Subcutaneous abdominal adipose tissue (tissue), 5 donors: Measurements from ENCODE around the gene RAPSN.

Source experiments
- H3K27ac ChIP-seq: one replicate; pipeline ENCODE4 v1.7.0; 2013; ENCODE audit warnings: low read depth, mild to moderate bottlenecking, inconsistent platforms, low read length, moderate library complexity
- H3K27me3 ChIP-seq, 5 donors: one replicate each; pipeline ENCODE4 v1.7.0; 2013; ENCODE audit warnings: low read length in 5 of 5, inconsistent platforms in 1 of 5; ENCODE audit not compliant: control insufficient read depth in 5 of 5, insufficient read depth in 4 of 5
- H3K36me3 ChIP-seq, 5 donors: one replicate each; pipeline ENCODE4 v1.7.0; 2013; ENCODE audit warnings: low read length in 5 of 5; ENCODE audit not compliant: control insufficient read depth in 5 of 5, insufficient read depth in 5 of 5
- H3K4me1 ChIP-seq, 5 donors: one replicate each; pipeline ENCODE4 v1.7.0; 2013; ENCODE audit warnings: low read length in 5 of 5, mild to moderate bottlenecking in 3 of 5, moderate library complexity in 1 of 5; ENCODE audit not compliant: control insufficient read depth in 5 of 5, insufficient read depth in 5 of 5
- H3K4me3 ChIP-seq, 5 donors: one replicate each; pipeline ENCODE4 v1.7.0; 2013; ENCODE audit warnings: low read length in 5 of 5, low read depth in 1 of 5
- H3K9ac ChIP-seq, 5 donors: one replicate each; pipeline ENCODE4 v1.7.0; 2013; ENCODE audit warnings: low read length in 5 of 5, mild to moderate bottlenecking in 4 of 5, moderate library complexity in 3 of 5
- H3K9me3 ChIP-seq, 5 donors: one replicate each; pipeline ENCODE4 v1.7.0; 2013; ENCODE audit warnings: low read length in 5 of 5; ENCODE audit not compliant: control insufficient read depth in 5 of 5
- donor health status: healthy.
- donor health status: healthy.
- donor health status: healthy.
- donor health status: healthy.
- donor health status: healthy.

The RAPSN gene

DNA sequence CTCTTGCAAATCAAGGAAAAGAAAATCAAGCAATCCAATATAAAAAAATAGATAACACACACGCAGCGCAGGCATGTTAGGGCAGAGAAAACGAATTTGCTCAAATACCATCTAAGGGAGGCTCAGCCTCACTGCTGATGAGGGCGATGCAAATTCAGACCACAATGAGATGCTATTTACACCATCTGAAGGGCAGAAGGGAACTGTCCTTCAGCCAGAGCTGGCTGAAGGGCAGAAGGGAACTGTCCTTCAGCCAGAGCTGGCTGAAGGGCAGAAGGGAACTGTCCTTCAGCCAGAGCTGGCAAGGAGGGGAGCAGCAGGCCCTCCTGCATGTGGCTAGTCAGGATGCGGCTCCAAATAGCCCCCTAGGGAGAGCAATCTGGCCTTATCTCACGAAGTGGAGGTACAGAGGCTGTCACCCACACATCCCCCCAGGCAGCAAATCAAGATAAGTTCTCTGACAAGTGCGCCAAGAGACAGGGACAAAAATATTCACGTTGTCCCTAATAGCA is 48.1 kb downstream of the RAPSN start:
- Histone ChIP-seq H3K27ac (peak overlapping the region; percentile 35), H3K9me3 (no peaks in the 10 kb centered on the region), H3K4me1 (peaks cover 0 to 23% (median 15%) of the 10 kb centered on the region in 5 donors), H3K9ac (peak overlapping the region in 2 of 5 donors; percentile 20 to 25), H3K27me3 (peaks cover 0 to 3% (median 0%) of the 10 kb centered on the region in 5 donors), H3K36me3 (no peaks in the 10 kb centered on the region), H3K4me3 (peak overlapping the region in 2 of 5 donors; percentile 55 to 60)

DNA sequence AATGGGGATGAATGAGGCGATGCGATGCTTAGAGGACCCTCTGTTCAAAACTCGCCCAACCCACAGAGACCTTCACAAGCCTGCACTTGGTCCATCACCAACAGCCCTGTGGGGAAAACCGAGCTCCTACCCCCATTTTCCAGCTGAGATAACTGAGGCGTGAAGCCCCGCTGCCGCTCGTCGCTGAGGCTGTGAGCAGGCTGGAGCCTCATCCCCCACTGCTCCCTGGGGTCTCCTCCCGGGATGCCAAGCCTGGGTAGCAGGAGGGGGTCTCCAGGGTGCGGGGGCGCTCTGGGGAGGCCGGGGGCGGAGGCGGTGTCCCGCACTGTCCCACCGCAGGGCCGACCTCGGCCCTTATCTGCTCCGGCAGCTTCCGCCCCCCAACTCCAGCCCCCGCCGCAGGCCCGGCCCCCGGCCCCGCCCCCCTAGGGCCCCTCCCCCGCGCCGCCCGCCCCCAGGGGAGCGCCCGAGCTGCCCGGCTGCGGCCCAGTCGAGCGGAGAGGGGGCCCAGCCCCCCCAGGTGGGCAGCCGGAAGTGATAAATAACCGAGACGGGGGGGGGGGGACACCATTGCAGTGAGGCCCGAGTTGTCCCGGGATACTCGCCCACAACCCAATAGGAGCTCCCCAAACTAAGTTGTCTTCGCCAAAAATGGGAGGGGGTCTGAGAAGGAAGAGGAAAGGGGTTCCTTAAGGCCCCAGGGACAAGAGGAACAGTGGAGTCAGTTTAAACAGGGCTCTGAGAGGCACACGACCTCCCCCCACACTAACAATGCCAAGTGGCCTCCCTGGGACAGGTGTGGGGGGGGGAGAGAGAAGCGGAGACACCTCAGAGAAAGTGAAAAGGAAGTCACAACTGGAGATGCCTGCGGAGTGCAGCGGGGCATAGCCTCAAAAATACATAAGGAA is 48.8 kb downstream of the RAPSN start:
- Histone ChIP-seq H3K9me3 (no peaks in the 10 kb centered on the region), H3K4me1 (peaks cover 0 to 30% (median 21%) of the 10 kb centered on the region in 5 donors)

DNA sequence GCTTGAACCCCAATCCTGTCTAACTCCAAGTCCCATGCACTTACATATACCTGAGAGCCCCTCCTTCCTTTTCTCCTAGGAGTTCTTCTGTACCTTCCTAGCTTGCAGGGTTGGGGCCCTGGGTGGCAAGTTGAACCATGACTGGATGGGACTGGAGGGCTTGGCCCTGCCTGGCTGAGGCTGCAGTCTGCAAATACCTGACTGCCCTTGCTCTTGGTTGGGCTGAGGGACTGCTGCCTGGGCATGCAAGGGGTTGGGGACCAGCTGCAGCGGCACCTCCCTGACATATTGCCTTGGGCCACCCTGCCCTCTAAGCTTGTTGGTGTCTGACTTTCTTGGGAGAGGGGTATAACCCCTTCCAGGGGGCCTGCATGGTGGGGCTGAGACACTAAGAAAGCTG is 50.4 kb downstream of the RAPSN start:
- no peaks in the 10 kb centered on the region for H3K36me3 ChIP-seq
- no peak overlapping the region for H3K9ac ChIP-seq
- H3K27me3 ChIP-seq = peaks cover 0 to 3% (median 0%) of the 10 kb centered on the region in 5 donors
- no peak overlapping the region for H3K4me3 ChIP-seq
- H3K9me3 ChIP-seq = no peaks in the 10 kb centered on the region
- H3K27ac ChIP-seq = no peak overlapping the region
- H3K4me1 ChIP-seq = peaks cover 0 to 44% (median 28%) of the 10 kb centered on the region in 5 donors

More for the DNA sequence above, 48.8 kb downstream of the RAPSN start:
- Histone ChIP-seq H3K27me3 (peaks cover 0 to 3% (median 0%) of the 10 kb centered on the region in 5 donors), H3K36me3 (no peaks in the 10 kb centered on the region), H3K27ac (peak overlapping the region; percentile 35), H3K4me3 (peak overlapping the region; percentile 50 to 64 (median 60)), H3K9ac (peak overlapping the region in 3 of 5 donors; percentile 53 to 77 (median 64))

DNA sequence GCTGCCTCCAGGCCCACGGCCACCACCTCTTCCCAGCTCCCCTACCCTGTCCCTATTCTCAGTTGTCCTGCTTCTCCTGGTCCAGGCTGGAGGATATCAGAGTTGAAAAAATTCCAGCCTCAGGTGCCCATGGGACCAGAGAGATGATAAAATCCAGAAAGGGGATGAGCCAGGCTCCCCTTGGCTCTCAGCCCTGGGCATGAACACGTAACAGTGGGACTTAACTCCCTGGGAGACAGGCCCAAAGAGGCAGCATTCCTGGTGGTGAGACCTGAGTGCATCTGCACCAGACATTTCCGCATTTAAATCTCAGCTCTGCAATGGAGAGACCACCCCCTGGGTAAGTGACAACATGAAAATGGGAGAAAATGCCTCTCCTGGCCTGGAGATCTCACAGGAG is 50.9 kb downstream of the RAPSN start:
- peaks cover 0 to 48% (median 31%) of the 10 kb centered on the region in 5 donors for H3K4me1 ChIP-seq
- H3K27ac ChIP-seq = no peak overlapping the region
- no peak overlapping the region for H3K4me3 ChIP-seq
- H3K9me3 ChIP-seq = no peaks in the 10 kb centered on the region
- H3K36me3 ChIP-seq = no peaks in the 10 kb centered on the region
- no peak overlapping the region for H3K9ac ChIP-seq
- peaks cover 0 to 3% (median 0%) of the 10 kb centered on the region in 5 donors for H3K27me3 ChIP-seq

DNA sequence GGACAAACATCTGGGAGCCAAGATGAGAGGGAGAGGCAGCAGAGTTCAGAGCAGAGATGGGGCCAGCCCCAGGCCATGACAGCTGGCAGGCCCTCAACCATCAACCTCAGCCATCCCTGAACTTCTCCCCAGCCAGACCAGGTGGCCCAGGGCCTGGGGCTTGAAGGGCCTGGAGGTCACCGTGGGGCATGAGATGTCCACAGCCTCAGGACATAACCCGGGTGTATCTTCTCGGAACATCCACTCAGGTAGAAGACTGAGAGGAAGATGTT is 53.0 kb downstream of the RAPSN start:
- H3K4me1 ChIP-seq = peaks cover 0 to 62% (median 37%) of the 10 kb centered on the region in 5 donors
- H3K27ac ChIP-seq = peak overlapping the region; percentile 88
- no peaks in the 10 kb centered on the region for H3K9me3 ChIP-seq
- H3K4me3 ChIP-seq = no peak overlapping the region
- H3K9ac ChIP-seq = peak overlapping the region in 3 of 5 donors; percentile 65 to 83 (median 81)
- no peaks in the 10 kb centered on the region for H3K36me3 ChIP-seq
- H3K27me3 ChIP-seq = peaks cover 0 to 3% (median 0%) of the 10 kb centered on the region in 5 donors

DNA sequence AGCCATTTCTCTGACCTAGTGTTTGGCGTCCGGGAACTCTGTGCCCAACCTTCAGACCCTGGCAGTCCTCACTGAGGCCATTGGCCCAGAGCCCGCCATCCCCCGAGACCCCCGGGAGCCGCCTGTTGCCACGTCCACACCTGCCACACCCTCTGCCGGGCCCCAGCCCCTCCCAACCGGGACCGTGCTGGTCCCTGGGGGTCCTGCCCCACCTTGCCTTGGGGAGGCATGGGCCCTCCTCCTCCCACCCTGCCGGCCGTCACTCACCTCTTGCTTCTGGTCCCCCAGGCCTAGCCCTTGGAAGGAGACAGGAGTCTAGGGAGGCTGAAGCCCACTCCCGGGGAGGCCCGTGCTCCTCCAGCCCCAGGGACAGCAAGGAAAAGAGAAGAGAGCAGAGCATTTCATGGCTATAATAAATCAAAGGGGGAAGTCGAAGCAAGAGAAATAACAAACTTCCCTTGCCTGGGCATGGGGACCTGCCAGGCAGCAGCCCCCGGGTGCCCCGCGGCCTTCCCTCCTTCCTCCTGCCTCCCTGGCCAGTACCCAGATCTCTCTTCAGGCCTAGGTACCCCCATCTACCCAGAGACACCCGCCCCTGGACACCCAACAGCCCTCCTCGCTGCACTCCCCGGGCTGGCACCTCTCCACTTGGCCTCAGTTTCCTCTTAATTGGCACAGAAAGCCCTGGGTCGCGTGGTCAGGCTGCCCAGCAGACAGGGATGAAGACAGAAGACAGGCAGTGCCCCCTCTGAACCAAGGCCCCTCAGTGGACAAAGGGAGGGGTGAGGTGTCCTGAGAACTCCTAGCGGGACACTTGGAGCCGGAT is 53.5 kb downstream of the RAPSN start:
- Histone ChIP-seq H3K4me1 (peaks cover 0 to 61% (median 37%) of the 10 kb centered on the region in 5 donors), H3K27ac (peak overlapping the region; percentile 88), H3K36me3 (no peaks in the 10 kb centered on the region), H3K27me3 (peaks cover 0 to 3% (median 0%) of the 10 kb centered on the region in 5 donors), H3K4me3 (peak overlapping the region in 3 of 5 donors; percentile 22 to 40 (median 34)), H3K9ac (peak overlapping the region in 4 of 5 donors; percentile 64 to 83 (median 73)), H3K9me3 (no peaks in the 10 kb centered on the region)

DNA sequence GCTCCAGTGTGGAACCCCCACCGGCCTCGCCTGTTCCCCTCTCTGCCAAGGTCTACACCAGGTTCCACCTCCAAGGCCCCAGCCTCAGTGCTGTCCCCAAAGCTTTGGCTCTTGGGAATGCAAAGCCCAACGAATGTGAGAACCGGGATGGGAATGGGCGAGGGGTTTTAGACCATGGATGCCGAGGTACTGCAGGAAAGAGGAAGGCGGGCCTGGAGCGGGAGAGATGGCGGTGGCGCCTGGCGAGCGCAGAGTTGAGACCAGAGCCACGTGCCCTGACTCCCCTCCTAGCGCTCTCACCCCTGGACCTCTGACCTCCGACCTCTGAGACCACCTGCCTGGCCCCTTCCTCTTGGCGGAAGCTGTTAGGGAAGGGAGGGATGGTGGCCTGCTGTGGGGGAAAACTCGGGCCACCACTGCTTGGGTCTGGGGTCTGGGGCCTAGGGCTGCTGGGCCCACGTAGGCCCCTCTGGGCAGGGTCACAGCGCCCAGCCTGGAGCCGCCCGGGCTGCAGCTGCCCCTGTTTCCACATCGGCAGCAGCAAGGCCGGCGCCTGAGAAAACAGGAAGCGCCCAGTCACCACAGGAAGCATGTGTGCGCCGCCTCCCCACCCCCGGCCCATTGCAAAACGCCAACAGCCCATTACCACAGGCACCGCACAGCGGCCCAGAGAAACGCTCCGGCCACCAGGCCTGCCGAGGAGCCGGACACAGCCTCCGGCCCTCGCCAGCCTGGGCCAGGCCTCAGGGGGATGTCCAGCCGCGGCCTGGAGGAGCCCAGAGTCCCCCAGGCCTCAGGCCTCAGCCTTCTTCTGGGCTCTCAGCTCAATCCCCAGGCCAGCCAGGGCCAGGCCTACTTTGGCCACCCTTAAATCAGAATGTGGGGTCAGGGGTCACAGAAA is 54.4 kb downstream of the RAPSN start:
- Histone ChIP-seq H3K4me3 (peak overlapping the region in 4 of 5 donors; percentile 13 to 55 (median 28)), H3K4me1 (peaks cover 0 to 62% (median 32%) of the 10 kb centered on the region in 5 donors), H3K9ac (peak overlapping the region in 4 of 5 donors; percentile 64 to 83 (median 76))

DNA sequence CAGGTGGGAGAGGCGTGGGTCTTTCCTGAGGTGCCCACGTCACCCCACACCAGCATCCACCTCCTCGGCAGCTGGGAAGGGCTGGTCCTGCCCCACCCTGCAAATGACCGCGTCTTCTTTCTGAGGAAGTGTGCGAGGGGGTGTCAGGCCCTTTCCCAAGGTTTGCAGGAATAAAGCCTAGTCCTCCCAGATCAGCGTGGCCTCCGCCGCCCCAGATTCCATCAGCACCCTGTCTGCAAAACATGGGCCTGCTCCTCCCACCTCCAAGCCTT is 55.0 kb downstream of the RAPSN start:
- Histone ChIP-seq H3K4me3 (peak overlapping the region in 2 of 5 donors; percentile 19 to 55), H3K27me3 (no peaks in the 10 kb centered on the region), H3K9ac (peak overlapping the region in 4 of 5 donors; percentile 3 to 70 (median 34)), H3K4me1 (peaks cover 0 to 65% (median 31%) of the 10 kb centered on the region in 5 donors), H3K36me3 (no peaks in the 10 kb centered on the region), H3K27ac (peak overlapping the region; percentile 88), H3K9me3 (no peaks in the 10 kb centered on the region)

More for the DNA sequence above, 54.4 kb downstream of the RAPSN start:
- Histone ChIP-seq H3K9me3 (no peaks in the 10 kb centered on the region), H3K27me3 (peaks cover 0 to 2% (median 0%) of the 10 kb centered on the region in 5 donors), H3K27ac (peak overlapping the region; percentile 88), H3K36me3 (no peaks in the 10 kb centered on the region)
